OCI-LY1 (cell line): ENCODE measurements around the gene SMTNL1.

Experiments used
- H2AFZ ChIP-seq: fragments of 200-600 bp; sonication (generic), shearing (Covaris generic); 2 replicates; pipeline ENCODE4 v1.6.0; 2014; ENCODE audit warnings: antibody characterized with exemption, mild to moderate bottlenecking, low read length
- H3F3A ChIP-seq: fragments of 200-600 bp; sonication (generic), shearing (Covaris generic); 2 replicates; pipeline ENCODE4 v1.6.0; 2014; ENCODE audit warnings: mild to moderate bottlenecking, antibody characterized with exemption, low read length, moderate library complexity; ENCODE audit not compliant: insufficient read depth
- H3K27ac ChIP-seq: fragments of 200-600 bp; sonication (generic); 2 replicates; pipeline ENCODE4 v1.5.1; 2014; ENCODE audit warnings: low read length, mixed run types, mild to moderate bottlenecking, low read depth; ENCODE audit not compliant: poor library complexity, severe bottlenecking
- H3K27me3 ChIP-seq: fragments of 200-600 bp; sonication (generic); 2 replicates; pipeline ENCODE4 v1.6.0; 2014; ENCODE audit warnings: antibody characterized with exemption, mild to moderate bottlenecking, low read length, moderate library complexity; ENCODE audit not compliant: insufficient read depth
- H3K36me3 ChIP-seq: fragments of 200-600 bp; sonication (generic); 2 replicates; pipeline ENCODE4 v1.6.1; 2014; ENCODE audit warnings: mild to moderate bottlenecking, antibody characterized with exemption, low read length, moderate library complexity, mixed read lengths; ENCODE audit not compliant: insufficient read depth
- H3K4me1 ChIP-seq: fragments of 200-600 bp; sonication (generic); 2 replicates; pipeline ENCODE4 v1.5.1; 2014; ENCODE audit warnings: mild to moderate bottlenecking, low read length, moderate library complexity; ENCODE audit not compliant: insufficient read depth, severe bottlenecking
- H3K4me2 ChIP-seq: fragments of 200-600 bp; sonication (generic), shearing (Covaris generic); 2 replicates; pipeline ENCODE4 v1.6.1; 2014; ENCODE audit warnings: low read length
- H3K4me3 ChIP-seq: fragments of 200-600 bp; sonication (generic); 2 replicates; pipeline ENCODE4 v1.5.1; 2014; ENCODE audit warnings: low read length, low read depth, mild to moderate bottlenecking, mixed read lengths; ENCODE audit not compliant: poor library complexity, severe bottlenecking
- H3K79me2 ChIP-seq: fragments of 200-600 bp; shearing (Covaris generic); 2 replicates; pipeline ENCODE4 v1.6.1; 2016; ENCODE audit warnings: mixed run types, low read length, mixed read lengths; ENCODE audit not compliant: insufficient read depth
- H3K9ac ChIP-seq: fragments of 200-600 bp; sonication (generic), shearing (Covaris generic); 2 replicates; pipeline ENCODE4 v1.6.1; 2014; ENCODE audit warnings: mild to moderate bottlenecking, low read length, mixed read lengths
- H3K9me2 ChIP-seq: fragments of 200-600 bp; sonication (generic), shearing (Covaris generic); 2 replicates; pipeline ENCODE4 v1.6.1; 2014; ENCODE audit warnings: low read depth, mild to moderate bottlenecking, low read length, mixed read lengths
- H3K9me3 ChIP-seq: fragments of 200-600 bp; shearing (Covaris generic); 2 replicates; pipeline ENCODE4 v1.6.1; 2014; ENCODE audit warnings: low read length, mixed read lengths
- H4K20me1 ChIP-seq: fragments of 200-600 bp; sonication (generic), shearing (Covaris generic); 2 replicates; pipeline ENCODE4 v1.6.0; 2016; ENCODE audit warnings: mild to moderate bottlenecking, low read length; ENCODE audit not compliant: insufficient read depth
- EZH2 ChIP-seq: fragments of 200-600 bp; sonication (generic), shearing (Covaris generic); IDR thresholded peaks from 2 replicates; pipeline ENCODE4 v1.8.0; 2017; ENCODE audit warnings: borderline replicate concordance, mixed run types, mild to moderate bottlenecking, antibody characterized with exemption, low read length, moderate library complexity, mixed read lengths
- TF ChIP-seq, protein P1 (sequence below): fragments of 200-600 bp; sonication (generic), shearing (Covaris generic); IDR thresholded peaks from 2 replicates; pipeline ENCODE4 v1.5.1; 2017; ENCODE audit warnings: mild to moderate bottlenecking, antibody characterized with exemption, low read length, moderate library complexity, mixed read lengths

The SMTNL1 gene

GRCh38 chr11:57497303-57498247 is 39.8 kb upstream of the SMTNL1 start:
- Histone ChIP-seq H3K27ac (no peak overlapping the region), H3K27me3 (no peaks in the 10 kb centered on the region), H2AFZ (no peak overlapping the region), H3K79me2 (no peaks in the 10 kb centered on the region), H3K9me2 (no peaks in the 10 kb centered on the region), H3K4me1 (peaks cover 7% of the 10 kb centered on the region), H4K20me1 (no peaks in the 10 kb centered on the region), H3K9me3 (no peaks in the 10 kb centered on the region), H3K36me3 (peaks cover 65% of the 10 kb centered on the region), H3F3A (no peaks in the 10 kb centered on the region), H3K4me2 (no peak overlapping the region), H3K9ac (no peak overlapping the region), H3K4me3 (no peak overlapping the region)
- TF ChIP-seq, protein P1, sequence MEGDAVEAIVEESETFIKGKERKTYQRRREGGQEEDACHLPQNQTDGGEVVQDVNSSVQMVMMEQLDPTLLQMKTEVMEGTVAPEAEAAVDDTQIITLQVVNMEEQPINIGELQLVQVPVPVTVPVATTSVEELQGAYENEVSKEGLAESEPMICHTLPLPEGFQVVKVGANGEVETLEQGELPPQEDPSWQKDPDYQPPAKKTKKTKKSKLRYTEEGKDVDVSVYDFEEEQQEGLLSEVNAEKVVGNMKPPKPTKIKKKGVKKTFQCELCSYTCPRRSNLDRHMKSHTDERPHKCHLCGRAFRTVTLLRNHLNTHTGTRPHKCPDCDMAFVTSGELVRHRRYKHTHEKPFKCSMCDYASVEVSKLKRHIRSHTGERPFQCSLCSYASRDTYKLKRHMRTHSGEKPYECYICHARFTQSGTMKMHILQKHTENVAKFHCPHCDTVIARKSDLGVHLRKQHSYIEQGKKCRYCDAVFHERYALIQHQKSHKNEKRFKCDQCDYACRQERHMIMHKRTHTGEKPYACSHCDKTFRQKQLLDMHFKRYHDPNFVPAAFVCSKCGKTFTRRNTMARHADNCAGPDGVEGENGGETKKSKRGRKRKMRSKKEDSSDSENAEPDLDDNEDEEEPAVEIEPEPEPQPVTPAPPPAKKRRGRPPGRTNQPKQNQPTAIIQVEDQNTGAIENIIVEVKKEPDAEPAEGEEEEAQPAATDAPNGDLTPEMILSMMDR, result no peak
- no peak for TF ChIP-seq EZH2

- H3K36me3 ChIP-seq, result peaks cover 65% of the 10 kb centered on the region
- no peaks in the 10 kb centered on the region for H4K20me1 ChIP-seq
- H3K4me2 ChIP-seq, result no peak overlapping the region
- no peak overlapping the region for H3K27ac ChIP-seq
- no peaks in the 10 kb centered on the region for H3F3A ChIP-seq
- no peak overlapping the region for H2AFZ ChIP-seq
- no peak overlapping the region for H3K4me3 ChIP-seq
- peaks cover 5% of the 10 kb centered on the region for H3K4me1 ChIP-seq
- no peaks in the 10 kb centered on the region for H3K9me3 ChIP-seq
- TF ChIP-seq, protein P1, result no peak
- no peak for TF ChIP-seq EZH2
- H3K9ac ChIP-seq, result no peak overlapping the region
- no peaks in the 10 kb centered on the region for H3K79me2 ChIP-seq
- H3K27me3 ChIP-seq, result no peaks in the 10 kb centered on the region
- no peaks in the 10 kb centered on the region for H3K9me2 ChIP-seq
Measured at GRCh38 chr11:57498540-57498939, 38.9 kb upstream of the SMTNL1 start.

- H3K4me3 ChIP-seq, result no peak overlapping the region
- no peak overlapping the region for H3K27ac ChIP-seq
- H3K9ac ChIP-seq, result no peak overlapping the region
- no peaks in the 10 kb centered on the region for H3K9me3 ChIP-seq
- H4K20me1 ChIP-seq, result no peaks in the 10 kb centered on the region
- no peaks in the 10 kb centered on the region for H3K27me3 ChIP-seq
- no peak overlapping the region for H2AFZ ChIP-seq
- H3F3A ChIP-seq, result no peaks in the 10 kb centered on the region
- TF ChIP-seq EZH2, result no peak
- TF ChIP-seq, protein P1, result no peak
- no peaks in the 10 kb centered on the region for H3K4me1 ChIP-seq
- no peaks in the 10 kb centered on the region for H3K79me2 ChIP-seq
- peaks cover 65% of the 10 kb centered on the region for H3K36me3 ChIP-seq
- H3K4me2 ChIP-seq, result no peak overlapping the region
- H3K9me2 ChIP-seq, result no peaks in the 10 kb centered on the region
Measured at GRCh38 chr11:57499413-57499982, 37.9 kb upstream of the SMTNL1 start.
